Ishikawa (cell line): ENCODE measurements around the gene PLRG1.

Experiments used
- CEBPB ChIP-seq: IDR thresholded peaks from 2 replicates; pipeline ENCODE4 v1.6.1; 2012
- CREB1 ChIP-seq: IDR thresholded peaks from 2 replicates; pipeline ENCODE4 v1.6.1; 2012; ENCODE audit warnings: low read depth
- EGR1 ChIP-seq: IDR thresholded peaks from 2 replicates; pipeline ENCODE4 v1.6.1; 2012
- EP300 ChIP-seq: IDR thresholded peaks from 2 replicates; pipeline ENCODE4 v1.6.1; 2012; ENCODE audit warnings: borderline replicate concordance
- FOXM1 ChIP-seq: IDR thresholded peaks from 2 replicates; pipeline ENCODE4 v1.6.1; 2012; ENCODE audit warnings: low read depth, borderline replicate concordance
- NFIC ChIP-seq: IDR thresholded peaks from 2 replicates; pipeline ENCODE4 v1.6.1; 2012
- RAD21 ChIP-seq: IDR thresholded peaks from 2 replicates; pipeline ENCODE4 v1.6.1; 2012; ENCODE audit warnings: low read depth
- TAF1 ChIP-seq: IDR thresholded peaks from 2 replicates; pipeline ENCODE4 v1.6.1; 2012; ENCODE audit warnings: low read depth, mild to moderate bottlenecking
- TCF12 ChIP-seq: IDR thresholded peaks from 2 replicates; pipeline ENCODE4 v1.6.1; 2012; ENCODE audit warnings: low read depth
- TEAD4 ChIP-seq: IDR thresholded peaks from 2 replicates; pipeline ENCODE4 v1.6.1; 2012
- YY1 ChIP-seq: IDR thresholded peaks from 2 replicates; pipeline ENCODE4 v1.6.1; 2012; ENCODE audit warnings: low read depth
- ZBTB7A ChIP-seq: IDR thresholded peaks from 2 replicates; pipeline ENCODE4 v1.6.1; 2012; ENCODE audit warnings: low read depth
- TF ChIP-seq, protein P1 (sequence below): IDR thresholded peaks from 2 replicates; pipeline ENCODE4 v1.6.1; 2012; ENCODE audit warnings: low read depth, mild to moderate bottlenecking
- TF ChIP-seq, protein P2 (sequence below): IDR thresholded peaks from 2 replicates; pipeline ENCODE4 v1.6.1; 2012
- TF ChIP-seq, protein P3 (sequence below): IDR thresholded peaks from 2 replicates; pipeline ENCODE4 v1.6.1; 2012

The PLRG1 gene

DNA sequence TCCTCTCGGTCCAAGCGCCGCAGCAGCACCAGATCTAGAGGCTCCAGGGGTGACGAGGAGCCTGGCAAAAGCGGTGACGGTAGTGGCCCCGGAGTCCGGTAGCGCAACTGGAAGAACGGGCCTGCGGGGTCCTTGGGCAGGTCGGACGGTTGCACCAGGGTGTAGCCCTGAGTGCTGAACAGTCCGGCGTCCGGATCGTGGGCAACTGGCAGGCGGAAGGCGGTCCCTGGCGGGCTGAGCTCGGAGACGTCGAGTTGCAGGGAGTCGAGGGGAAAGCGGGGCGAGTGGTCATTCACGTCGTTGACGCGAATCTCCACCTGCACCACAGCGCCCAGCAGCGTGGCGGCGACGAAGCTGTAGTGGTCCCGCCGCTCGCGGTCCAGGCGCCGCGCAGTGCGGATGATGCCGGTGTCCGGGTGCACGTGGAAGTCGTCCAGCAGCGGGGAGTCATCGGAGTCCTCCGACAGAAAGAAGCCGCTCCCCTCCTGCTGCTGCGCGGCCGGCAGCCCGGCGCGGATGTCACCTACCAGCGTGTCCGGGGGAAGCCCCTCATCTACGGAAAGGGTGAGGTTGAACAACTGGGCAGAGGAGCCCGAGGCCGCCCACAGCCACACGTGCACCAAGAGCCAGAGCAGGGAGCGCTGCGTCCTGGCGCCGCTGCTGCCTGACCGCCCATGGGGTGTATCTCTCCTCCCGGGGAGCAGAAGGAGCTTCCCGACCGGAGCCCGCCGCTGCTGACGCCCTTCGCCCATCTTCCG lies 59.4 kb downstream of the PLRG1 start:
- TF ChIP-seq, protein P1, sequence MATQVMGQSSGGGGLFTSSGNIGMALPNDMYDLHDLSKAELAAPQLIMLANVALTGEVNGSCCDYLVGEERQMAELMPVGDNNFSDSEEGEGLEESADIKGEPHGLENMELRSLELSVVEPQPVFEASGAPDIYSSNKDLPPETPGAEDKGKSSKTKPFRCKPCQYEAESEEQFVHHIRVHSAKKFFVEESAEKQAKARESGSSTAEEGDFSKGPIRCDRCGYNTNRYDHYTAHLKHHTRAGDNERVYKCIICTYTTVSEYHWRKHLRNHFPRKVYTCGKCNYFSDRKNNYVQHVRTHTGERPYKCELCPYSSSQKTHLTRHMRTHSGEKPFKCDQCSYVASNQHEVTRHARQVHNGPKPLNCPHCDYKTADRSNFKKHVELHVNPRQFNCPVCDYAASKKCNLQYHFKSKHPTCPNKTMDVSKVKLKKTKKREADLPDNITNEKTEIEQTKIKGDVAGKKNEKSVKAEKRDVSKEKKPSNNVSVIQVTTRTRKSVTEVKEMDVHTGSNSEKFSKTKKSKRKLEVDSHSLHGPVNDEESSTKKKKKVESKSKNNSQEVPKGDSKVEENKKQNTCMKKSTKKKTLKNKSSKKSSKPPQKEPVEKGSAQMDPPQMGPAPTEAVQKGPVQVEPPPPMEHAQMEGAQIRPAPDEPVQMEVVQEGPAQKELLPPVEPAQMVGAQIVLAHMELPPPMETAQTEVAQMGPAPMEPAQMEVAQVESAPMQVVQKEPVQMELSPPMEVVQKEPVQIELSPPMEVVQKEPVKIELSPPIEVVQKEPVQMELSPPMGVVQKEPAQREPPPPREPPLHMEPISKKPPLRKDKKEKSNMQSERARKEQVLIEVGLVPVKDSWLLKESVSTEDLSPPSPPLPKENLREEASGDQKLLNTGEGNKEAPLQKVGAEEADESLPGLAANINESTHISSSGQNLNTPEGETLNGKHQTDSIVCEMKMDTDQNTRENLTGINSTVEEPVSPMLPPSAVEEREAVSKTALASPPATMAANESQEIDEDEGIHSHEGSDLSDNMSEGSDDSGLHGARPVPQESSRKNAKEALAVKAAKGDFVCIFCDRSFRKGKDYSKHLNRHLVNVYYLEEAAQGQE = no peak
- TF ChIP-seq TEAD4 = no peak
- no peak for TF ChIP-seq ZBTB7A
- TF ChIP-seq NFIC = no peak
- TF ChIP-seq CEBPB = no peak
- TF ChIP-seq, protein P2, sequence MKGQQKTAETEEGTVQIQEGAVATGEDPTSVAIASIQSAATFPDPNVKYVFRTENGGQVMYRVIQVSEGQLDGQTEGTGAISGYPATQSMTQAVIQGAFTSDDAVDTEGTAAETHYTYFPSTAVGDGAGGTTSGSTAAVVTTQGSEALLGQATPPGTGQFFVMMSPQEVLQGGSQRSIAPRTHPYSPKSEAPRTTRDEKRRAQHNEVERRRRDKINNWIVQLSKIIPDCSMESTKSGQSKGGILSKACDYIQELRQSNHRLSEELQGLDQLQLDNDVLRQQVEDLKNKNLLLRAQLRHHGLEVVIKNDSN = no peak
- TF ChIP-seq EP300 = no peak
- no peak for TF ChIP-seq TCF12
- no peak for TF ChIP-seq CREB1
- no peak for TF ChIP-seq EGR1
- no peak for TF ChIP-seq RAD21
- no peak for TF ChIP-seq YY1
- TF ChIP-seq, protein P3, sequence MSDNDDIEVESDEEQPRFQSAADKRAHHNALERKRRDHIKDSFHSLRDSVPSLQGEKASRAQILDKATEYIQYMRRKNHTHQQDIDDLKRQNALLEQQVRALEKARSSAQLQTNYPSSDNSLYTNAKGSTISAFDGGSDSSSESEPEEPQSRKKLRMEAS = no peak
- no peak for TF ChIP-seq TAF1
- no peak for TF ChIP-seq FOXM1

DNA sequence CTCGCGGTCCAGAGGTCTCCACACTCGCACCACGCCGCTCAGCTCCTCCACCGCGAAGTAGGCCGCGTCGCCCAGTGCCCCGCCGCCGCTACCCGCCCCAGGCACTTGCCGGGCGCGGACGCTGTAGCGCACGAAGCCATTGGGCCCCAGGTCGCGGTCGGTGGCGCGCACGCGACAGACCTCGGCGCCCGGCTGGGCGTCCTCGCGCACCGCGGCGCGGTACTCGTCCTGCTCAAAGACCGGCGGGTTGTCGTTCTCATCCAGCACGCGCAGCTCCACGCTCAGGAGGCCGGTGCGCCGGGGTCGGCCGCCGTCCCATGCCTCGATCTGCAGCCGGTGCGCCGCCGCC lies 60.0 kb downstream of the PLRG1 start:
- no peak for TF ChIP-seq NFIC

DNA sequence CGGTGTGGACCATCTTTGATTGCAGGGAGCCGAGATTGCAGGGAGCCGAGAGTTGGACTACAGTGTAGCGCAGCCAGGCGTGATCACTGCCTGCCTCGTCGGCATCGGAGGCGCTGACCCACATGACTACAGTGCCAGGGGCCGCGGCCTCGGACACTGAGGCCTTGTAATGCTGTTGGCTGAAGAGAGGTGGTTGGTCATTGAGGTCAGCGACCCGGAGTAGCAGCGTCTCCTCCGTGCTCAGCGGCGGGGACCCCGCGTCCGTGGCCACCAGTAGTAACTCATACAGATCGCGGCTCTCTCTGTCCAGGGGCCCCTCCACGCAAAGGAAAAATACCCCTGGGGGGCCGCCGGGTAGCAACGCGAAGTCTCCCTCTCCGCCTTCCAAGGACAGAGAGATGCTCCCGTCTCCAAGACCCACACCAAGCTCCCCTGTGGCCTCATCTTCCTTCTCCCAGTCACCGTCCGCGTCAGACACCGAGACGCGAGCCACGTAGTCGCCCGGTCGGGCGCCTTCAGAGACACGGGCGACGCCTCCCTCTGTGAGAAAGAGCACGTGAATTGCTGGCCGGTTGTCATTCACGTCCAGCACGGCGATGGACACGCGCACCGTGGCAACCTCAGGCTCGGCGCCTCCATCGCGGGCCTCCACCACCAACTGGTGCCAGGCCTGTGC lies 60.5 kb downstream of the PLRG1 start:
- TF ChIP-seq CREB1 = no peak
- no peak for TF ChIP-seq FOXM1
- no peak for TF ChIP-seq EGR1
- TF ChIP-seq TCF12 = no peak
- TF ChIP-seq CEBPB = no peak
- TF ChIP-seq, protein P3 = no peak
- TF ChIP-seq, protein P2 = no peak
- TF ChIP-seq, protein P1 = no peak
- no peak for TF ChIP-seq YY1
- TF ChIP-seq TAF1 = no peak
- no peak for TF ChIP-seq NFIC
- TF ChIP-seq EP300 = no peak
- no peak for TF ChIP-seq ZBTB7A
- no peak for TF ChIP-seq TEAD4
- TF ChIP-seq RAD21 = no peak

DNA sequence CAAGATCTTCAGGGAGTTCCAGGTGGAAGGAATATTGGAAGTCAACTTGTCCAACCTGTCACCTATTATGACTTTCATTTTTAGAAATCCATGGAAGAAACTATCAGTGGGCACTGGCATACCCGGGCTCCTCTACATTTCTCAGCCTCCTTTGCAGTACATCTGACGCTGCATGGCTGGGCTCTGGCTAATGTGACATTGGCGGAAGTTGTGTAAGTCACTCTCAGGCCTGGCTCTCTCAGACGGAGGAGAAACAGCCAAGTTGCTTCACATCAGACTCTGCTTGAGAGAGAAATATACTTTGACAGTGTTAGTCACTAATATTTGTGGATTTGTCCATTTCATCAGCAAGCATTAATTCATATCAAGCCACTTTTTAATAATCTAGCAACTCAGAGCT lies 63.1 kb downstream of the PLRG1 start:
- TF ChIP-seq EP300 = no peak
- no peak for TF ChIP-seq NFIC
- no peak for TF ChIP-seq ZBTB7A
- no peak for TF ChIP-seq FOXM1
- TF ChIP-seq TEAD4 = no peak
- TF ChIP-seq TCF12 = no peak
- TF ChIP-seq, protein P2 = no peak
- TF ChIP-seq, protein P3 = no peak
- no peak for TF ChIP-seq TAF1
- no peak for TF ChIP-seq EGR1
- no peak for TF ChIP-seq CREB1
- TF ChIP-seq CEBPB = no peak
- TF ChIP-seq RAD21 = no peak
- no peak for TF ChIP-seq YY1
- TF ChIP-seq, protein P1 = no peak
